PFSK-1 (cell line): ENCODE results near the gene CHMP6.

Source experiments
- FOXP2 ChIP-seq: optimal IDR thresholded peaks from 2 replicates; pipeline ENCODE3; 2011; ENCODE audit warnings: borderline replicate concordance, control low read depth, inconsistent platforms; ENCODE audit not compliant: insufficient read depth; ENCODE audit errors: extremely low read length, extremely low read depth
- POLR2AphosphoS5 ChIP-seq: IDR thresholded peaks from 2 replicates; pipeline ENCODE4 v1.6.1; 2012; ENCODE audit warnings: low read depth, mild to moderate bottlenecking, control low read depth, low read length, moderate library complexity
- SIN3A ChIP-seq: IDR thresholded peaks from 2 replicates; pipeline ENCODE4 v1.6.1; 2012; ENCODE audit warnings: mild to moderate bottlenecking, low read length, moderate library complexity, borderline replicate concordance; ENCODE audit not compliant: insufficient read depth
- TAF1 ChIP-seq: IDR thresholded peaks from 2 replicates; pipeline ENCODE4 v1.6.1; 2012; ENCODE audit warnings: low read length, control low read depth, borderline replicate concordance; ENCODE audit not compliant: insufficient read depth
- TF ChIP-seq, protein P1 (sequence below), 2 experiments: IDR thresholded peaks; 2 replicates each; pipeline versions ENCODE4 v1.6.1 to v1.8.0; 2011 to 2012; ENCODE audit warnings: low read depth in 2 of 2, low read length in 2 of 2, control low read depth in 1 of 2, inconsistent platforms in 1 of 2, mild to moderate bottlenecking in 1 of 2, moderate library complexity in 1 of 2; ENCODE audit not compliant: insufficient read depth in 1 of 2

CHMP6 gene

DNA sequence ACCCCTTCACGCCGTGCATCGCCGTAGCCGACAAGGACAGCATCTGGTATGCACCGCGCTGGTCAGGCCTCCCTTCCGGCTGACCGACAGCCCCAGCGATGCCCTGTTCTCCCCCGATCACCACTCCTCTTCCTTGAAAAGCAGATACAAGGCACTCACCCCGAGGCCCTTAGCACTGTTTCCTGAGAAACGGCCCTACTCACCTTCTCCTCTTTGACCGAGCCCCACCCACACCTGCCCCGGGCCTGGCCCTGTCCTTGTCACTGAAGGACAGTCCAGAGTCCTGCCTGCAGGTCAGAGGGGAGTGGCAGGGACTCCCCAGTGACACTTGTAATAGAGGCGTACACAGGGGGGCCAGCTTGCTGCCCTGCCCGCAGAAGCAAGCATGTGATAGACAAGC, 45.9 kb upstream of the CHMP6 start:
- TF ChIP-seq, protein P1, sequence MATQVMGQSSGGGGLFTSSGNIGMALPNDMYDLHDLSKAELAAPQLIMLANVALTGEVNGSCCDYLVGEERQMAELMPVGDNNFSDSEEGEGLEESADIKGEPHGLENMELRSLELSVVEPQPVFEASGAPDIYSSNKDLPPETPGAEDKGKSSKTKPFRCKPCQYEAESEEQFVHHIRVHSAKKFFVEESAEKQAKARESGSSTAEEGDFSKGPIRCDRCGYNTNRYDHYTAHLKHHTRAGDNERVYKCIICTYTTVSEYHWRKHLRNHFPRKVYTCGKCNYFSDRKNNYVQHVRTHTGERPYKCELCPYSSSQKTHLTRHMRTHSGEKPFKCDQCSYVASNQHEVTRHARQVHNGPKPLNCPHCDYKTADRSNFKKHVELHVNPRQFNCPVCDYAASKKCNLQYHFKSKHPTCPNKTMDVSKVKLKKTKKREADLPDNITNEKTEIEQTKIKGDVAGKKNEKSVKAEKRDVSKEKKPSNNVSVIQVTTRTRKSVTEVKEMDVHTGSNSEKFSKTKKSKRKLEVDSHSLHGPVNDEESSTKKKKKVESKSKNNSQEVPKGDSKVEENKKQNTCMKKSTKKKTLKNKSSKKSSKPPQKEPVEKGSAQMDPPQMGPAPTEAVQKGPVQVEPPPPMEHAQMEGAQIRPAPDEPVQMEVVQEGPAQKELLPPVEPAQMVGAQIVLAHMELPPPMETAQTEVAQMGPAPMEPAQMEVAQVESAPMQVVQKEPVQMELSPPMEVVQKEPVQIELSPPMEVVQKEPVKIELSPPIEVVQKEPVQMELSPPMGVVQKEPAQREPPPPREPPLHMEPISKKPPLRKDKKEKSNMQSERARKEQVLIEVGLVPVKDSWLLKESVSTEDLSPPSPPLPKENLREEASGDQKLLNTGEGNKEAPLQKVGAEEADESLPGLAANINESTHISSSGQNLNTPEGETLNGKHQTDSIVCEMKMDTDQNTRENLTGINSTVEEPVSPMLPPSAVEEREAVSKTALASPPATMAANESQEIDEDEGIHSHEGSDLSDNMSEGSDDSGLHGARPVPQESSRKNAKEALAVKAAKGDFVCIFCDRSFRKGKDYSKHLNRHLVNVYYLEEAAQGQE (IDR thresholded peaks at IDR 0.05; ENCODE audit: insufficient read depth in 1 of 2, low read depth in 2 of 2, low read length in 2 of 2) = no peak
- TF ChIP-seq FOXP2 (no peak), TAF1 (no peak), SIN3A (no peak), POLR2AphosphoS5 (no peak)

DNA sequence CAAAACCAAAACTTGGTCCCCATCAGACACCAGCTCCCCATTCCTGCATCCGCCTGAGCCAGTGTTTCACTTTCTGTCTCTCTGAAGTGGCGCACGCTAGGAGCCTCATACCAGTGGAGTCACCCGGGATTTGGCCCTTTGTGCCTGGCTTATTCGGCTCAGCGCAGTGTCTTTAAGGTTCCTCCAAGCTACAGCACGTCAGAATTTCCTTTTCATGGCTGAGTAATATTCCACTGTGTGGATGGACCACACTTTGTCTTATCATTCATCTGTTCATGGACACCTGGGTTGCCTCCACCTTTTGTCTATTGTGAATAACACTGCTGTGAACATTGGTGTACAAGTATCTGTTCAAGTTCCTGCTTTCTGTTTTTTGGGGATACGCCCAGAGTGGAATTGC, 45.2 kb upstream of the CHMP6 start:
- no peak for TF ChIP-seq TAF1
- no peak for TF ChIP-seq POLR2AphosphoS5
- TF ChIP-seq, protein P1 (IDR thresholded peaks at IDR 0.05; ENCODE audit: insufficient read depth in 1 of 2, low read depth in 2 of 2, low read length in 2 of 2) = no peak
- no peak for TF ChIP-seq SIN3A
- TF ChIP-seq FOXP2 = no peak

DNA sequence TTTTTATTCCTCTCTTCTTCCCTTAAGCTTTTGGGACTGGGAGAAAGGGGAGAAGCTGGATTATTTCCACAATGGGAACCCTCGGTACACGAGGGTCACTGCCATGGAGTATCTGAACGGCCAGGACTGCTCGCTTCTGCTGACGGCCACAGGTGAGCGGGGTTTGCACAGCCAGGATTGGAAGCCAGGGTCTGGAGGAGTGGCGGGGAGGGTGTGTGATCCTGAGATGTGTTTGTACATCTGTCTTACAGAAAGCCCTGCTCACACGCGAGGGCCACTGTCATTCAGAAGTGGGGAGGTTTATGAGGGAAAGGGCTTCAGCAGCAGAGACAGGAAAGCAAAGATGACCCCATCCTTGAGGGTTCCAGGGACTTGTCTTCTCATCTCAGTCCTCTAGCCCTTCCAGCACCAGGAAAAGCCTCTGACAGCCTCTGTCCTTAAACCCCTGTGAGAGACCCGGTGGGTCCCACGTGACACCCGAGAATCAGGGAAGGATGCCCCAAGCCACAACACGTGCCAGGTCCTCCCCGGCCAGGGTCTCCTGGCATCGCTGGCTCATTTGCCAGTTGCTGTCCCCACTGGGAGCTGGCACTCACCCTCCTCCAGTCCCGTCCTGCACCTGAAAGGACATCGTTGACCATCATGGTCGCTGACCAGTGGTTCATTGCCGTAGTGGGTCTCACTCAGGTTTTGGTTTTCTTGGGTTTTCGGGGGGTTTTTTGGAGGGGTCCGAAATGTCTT, 44.3 kb upstream of the CHMP6 start:
- TF ChIP-seq FOXP2 (no peak), SIN3A (no peak), POLR2AphosphoS5 (no peak), TAF1 (no peak)
- TF ChIP-seq, protein P1 (IDR thresholded peaks at IDR 0.05; ENCODE audit: insufficient read depth in 1 of 2, low read depth in 2 of 2, low read length in 2 of 2) = no peak

DNA sequence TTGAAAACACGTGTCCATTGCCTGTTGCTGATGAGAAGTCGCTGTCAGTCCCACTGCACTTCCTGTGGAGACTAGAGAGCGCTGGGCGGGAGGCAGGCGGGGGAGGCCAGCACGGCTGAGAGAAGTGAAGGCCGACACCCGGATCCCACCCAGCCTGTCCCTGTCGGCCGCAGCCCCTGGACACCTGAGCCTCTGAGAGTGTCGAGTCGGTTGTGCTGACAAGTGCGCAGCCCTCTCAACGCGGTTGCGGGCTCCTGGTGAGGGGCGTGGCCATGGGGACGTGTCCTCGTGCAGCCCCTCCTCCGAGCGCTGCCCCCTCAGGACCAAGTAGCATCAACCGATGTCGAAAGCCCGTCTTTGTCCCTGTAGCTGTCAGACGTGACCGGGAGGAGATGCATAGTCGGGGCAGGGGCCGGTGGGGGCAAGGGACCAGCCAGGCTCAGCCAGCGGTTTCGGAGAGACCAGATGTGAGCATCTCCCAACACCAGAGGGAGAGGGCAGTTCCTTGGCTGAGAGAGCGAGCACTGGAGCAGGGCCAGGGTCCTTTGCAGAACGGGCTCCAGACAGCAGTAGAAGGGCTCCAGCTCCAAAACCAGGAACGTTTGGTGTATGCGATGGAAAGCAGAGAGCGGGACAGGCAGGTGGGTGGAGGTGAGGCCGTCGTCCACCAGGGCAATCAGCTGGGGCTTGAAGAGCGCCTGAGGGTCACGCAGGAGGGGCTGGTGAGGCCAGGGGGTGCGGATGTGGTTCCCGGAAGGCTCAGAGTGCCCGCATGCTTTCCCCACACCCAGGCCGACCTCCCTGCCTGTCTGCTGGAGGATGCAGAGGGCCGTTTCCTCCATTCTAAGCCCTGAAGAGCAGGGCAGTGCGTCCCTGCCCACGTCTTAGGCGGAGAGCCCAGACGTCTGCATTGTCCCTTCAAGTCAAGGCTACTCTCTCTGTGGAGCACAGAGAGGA, 43.3 kb upstream of the CHMP6 start:
- TF ChIP-seq, protein P1 (IDR thresholded peaks at IDR 0.05; ENCODE audit: insufficient read depth in 1 of 2, low read depth in 2 of 2, low read length in 2 of 2) = no peak
- no peak for TF ChIP-seq POLR2AphosphoS5
- TF ChIP-seq SIN3A = no peak
- no peak for TF ChIP-seq TAF1
- TF ChIP-seq FOXP2 = no peak
